ENCODE results near the gene AIF1.

The AIF1 gene

GRCh38 chr6:31663961-31664789 is 49.1 kb downstream of the AIF1 start:
- DNase-seq (ENCODE audit: low spot score): peak; percentile 92

DNA sequence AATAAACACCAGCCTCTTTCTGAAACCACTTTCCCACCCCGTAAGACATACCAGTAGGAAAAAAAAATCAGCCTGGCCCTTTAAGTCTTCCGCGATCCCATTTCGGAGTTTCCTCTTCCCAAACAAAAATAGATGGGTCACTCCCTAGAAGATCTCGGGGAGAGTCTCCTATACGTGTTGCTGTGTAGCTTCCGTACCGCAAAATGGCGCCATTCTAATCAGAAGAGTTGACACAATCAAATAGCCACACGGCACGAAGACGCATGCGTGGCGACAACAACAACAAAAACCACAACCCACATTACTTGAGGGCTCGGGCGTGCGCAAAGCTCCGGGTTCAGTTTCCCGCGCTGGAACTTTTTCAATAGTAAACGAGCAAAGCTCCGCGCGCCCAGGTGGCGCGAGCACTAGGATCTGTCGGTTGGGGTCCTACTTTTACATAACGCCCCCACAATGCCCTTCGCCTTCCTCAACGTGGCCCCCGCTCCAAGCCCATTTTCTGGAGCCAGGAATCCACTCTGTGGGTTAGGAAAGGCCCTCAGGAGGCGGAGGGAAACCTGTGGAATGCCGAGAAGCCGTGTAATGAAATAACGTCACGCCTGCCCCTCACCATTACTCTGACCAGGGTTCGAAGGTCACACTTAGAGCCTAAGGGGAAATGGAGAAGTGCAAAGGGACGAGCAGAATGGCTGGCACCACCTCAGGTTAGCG is 49.9 kb downstream of the AIF1 start, which contains the start of gene GPANK1:
Gene GPANK1, minus strand, starts transcription at position 208 of the 711 bp plus-strand sequence. CDS start 519 bp downstream, outside the sequence.
- peak; percentile 81 for DNase-seq (ENCODE audit: low spot score)

DNA sequence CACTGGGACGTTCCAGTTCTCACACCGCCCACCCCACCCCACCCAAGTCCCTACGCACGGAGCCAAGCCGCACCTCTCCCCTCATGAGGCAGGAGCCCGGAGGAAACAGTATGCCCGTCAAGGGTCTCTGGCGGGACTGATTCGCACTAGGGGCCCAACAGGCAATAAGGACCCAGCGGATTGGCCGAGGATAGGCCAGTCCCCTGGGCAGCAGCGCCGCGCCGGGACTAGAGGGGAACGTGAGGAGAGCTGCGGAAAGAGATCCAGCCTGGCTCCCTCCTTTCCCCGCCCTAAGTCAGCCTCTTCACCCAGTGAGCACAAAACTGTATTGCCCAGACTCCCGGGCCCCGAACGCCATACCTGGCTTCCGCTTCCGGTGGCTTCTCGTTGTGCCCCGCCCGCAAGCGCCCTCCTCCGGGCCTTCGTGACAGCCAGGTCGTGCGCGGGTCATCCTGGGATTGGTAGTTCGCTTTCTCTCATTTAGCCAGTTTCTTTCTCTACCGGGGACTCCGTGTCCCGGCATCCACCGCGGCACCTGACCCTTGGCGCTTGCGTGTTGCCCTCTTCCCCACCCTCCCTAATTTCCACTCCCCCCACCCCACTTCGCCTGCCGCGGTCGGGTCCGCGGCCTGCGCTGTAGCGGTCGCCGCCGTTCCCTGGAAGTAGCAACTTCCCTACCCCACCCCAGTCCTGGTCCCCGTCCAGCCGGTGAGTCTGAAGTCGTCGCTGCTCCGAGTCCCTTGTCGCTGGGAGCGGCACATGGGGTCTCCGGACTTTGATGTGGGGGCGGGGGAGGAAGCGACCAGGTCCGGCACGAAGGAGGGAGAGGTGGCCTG is 50.7 kb downstream of the AIF1 start, which contains the start of gene CSNK2B:
Gene CSNK2B, plus strand, starts transcription at position 580 of the 836 bp plus-strand sequence. CDS start 752 bp downstream, outside the sequence.
- DNase-seq (ENCODE audit: low spot score): peak; percentile 97

DNA sequence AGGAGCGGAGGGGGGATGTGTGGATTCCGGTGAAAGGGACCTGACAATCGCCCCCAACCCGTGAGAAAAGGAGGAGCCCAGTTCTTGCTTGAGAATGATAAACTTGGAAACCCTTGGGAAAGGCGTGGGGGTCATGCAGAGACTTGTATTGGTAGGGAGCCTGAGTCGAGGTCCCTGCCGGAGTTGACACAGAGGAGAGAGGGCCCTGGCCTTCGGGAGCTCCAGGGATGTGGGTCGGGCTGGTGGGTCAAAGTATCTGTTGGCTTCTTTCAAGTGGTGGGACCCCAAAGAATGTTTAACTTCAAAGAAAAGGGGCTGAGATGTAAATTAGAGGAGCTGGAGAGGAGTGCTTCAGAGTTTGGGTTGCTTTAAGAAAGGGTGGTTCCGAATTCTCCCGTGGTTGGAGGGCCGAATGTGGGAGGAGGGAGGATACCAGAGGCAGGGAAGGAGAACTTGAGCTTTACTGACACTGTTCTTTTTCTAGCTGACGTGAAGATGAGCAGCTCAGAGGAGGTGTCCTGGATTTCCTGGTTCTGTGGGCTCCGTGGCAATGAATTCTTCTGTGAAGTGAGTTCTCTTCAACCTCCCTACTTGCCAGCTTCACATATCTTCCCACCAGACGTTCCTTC is 51.4 kb downstream of the AIF1 start:
- no peak for DNase-seq (ENCODE audit: low spot score)
